HUES64 (cell line): ENCODE measurements around the gene ESRRA.

Source experiments
- H3K27ac ChIP-seq: 2 replicates; pipeline ENCODE4 v1.7.0; 2013; ENCODE audit warnings: low read depth, low read length, inconsistent platforms
- H3K27me3 ChIP-seq: 2 replicates; pipeline ENCODE4 v1.6.1; 2013; ENCODE audit warnings: mild to moderate bottlenecking, low read length; ENCODE audit not compliant: insufficient read depth
- H3K36me3 ChIP-seq: 2 replicates; pipeline ENCODE4 v1.6.1; 2013; ENCODE audit warnings: mild to moderate bottlenecking, low read length; ENCODE audit not compliant: insufficient read depth
- H3K4me1 ChIP-seq: 2 replicates; pipeline ENCODE4 v1.6.1; 2013; ENCODE audit warnings: mild to moderate bottlenecking, low read length, moderate library complexity; ENCODE audit not compliant: insufficient read depth
- H3K4me3 ChIP-seq: 2 replicates; pipeline ENCODE4 v1.5.1; 2013; ENCODE audit warnings: mild to moderate bottlenecking, low read length, moderate library complexity
- H3K9ac ChIP-seq: 2 replicates; pipeline ENCODE4 v1.6.1; 2013; ENCODE audit warnings: mild to moderate bottlenecking, low read depth, low read length
- H3K9me3 ChIP-seq: 2 replicates; pipeline ENCODE4 v1.6.1; 2013; ENCODE audit warnings: low read depth, low read length; ENCODE audit not compliant: insufficient read depth
- WGBS: fragments of 150-250, 120-280 bp; methylation state at CpG from one replicate; pipeline ENCODE4 v1.1.7; 2013; ENCODE audit warnings: missing lambda C conversion rate; 5-methylcytosine and 5-hydroxymethylcytosine counted together

The ESRRA gene

GRCh38 chr11:64358536-64358906, 53.2 kb downstream of the ESRRA start:
- H3K9ac ChIP-seq = peak overlapping the region; percentile 74
- H3K27me3 ChIP-seq = no peaks in the 10 kb centered on the region
- peak overlapping the region; percentile 79 for H3K4me3 ChIP-seq
- H3K27ac ChIP-seq = peak overlapping the region; percentile 19; the same call in 1 of the 2 replicates
- peaks cover 25% of the 10 kb centered on the region for H3K4me1 ChIP-seq
- H3K9me3 ChIP-seq = no peaks in the 10 kb centered on the region
- WGBS = 38% methylated on average over 7 of the region's 7 CpGs
- H3K36me3 ChIP-seq = peaks cover 27% of the 10 kb centered on the region

GRCh38 chr11:64358907-64359711, 53.8 kb downstream of the ESRRA start, which contains the start of gene RPS6KA4:
Gene RPS6KA4, plus strand, starts transcription at chr11:64359162. Its CDS starts 74 bp downstream, at chr11:64359236.
- Histone ChIP-seq H3K4me1 (peaks cover 25% of the 10 kb centered on the region), H3K4me3 (peak within 1 kb of the TSS; percentile 79), H3K27ac (peak within 1 kb of the TSS; percentile 19; the same call in 1 of the 2 replicates)

GRCh38 chr11:64359712-64360445, 54.6 kb downstream of the ESRRA start:
- H3K9ac ChIP-seq = no peak overlapping the region
- no peaks in the 10 kb centered on the region for H3K27me3 ChIP-seq
- H3K9me3 ChIP-seq = no peaks in the 10 kb centered on the region
- H3K4me1 ChIP-seq = peaks cover 25% of the 10 kb centered on the region
- H3K27ac ChIP-seq = no peak overlapping the region
- H3K4me3 ChIP-seq = peak overlapping the region; percentile 79
- WGBS = 82% methylated on average over 38 of the region's 38 CpGs
- peaks cover 37% of the 10 kb centered on the region for H3K36me3 ChIP-seq

More at GRCh38 chr11:64358907-64359711, 53.8 kb downstream of the ESRRA start, which contains the start of gene RPS6KA4:
- no peaks in the 10 kb centered on the region for H3K27me3 ChIP-seq
- peaks cover 33% of the 10 kb centered on the region for H3K36me3 ChIP-seq
- H3K9me3 ChIP-seq = no peaks in the 10 kb centered on the region
- peak within 1 kb of the TSS; percentile 74 for H3K9ac ChIP-seq
- 1% methylated on average over 70 of the region's 70 CpGs for WGBS

GRCh38 chr11:64360448-64360921, 55.2 kb downstream of the ESRRA start:
- no peak overlapping the region for H3K27ac ChIP-seq
- H3K4me3 ChIP-seq = no peak overlapping the region

GRCh38 chr11:64361659-64362058, 56.3 kb downstream of the ESRRA start:
- H3K27ac ChIP-seq = no peak overlapping the region
- WGBS = 94% methylated on average over 18 of the region's 18 CpGs

More at GRCh38 chr11:64360448-64360921, 55.2 kb downstream of the ESRRA start:
- H3K36me3 ChIP-seq = peaks cover 43% of the 10 kb centered on the region
- H3K4me1 ChIP-seq = peaks cover 22% of the 10 kb centered on the region
- no peak overlapping the region for H3K9ac ChIP-seq
- 90% methylated on average over 13 of the region's 13 CpGs for WGBS
- no peaks in the 10 kb centered on the region for H3K27me3 ChIP-seq
- no peaks in the 10 kb centered on the region for H3K9me3 ChIP-seq

GRCh38 chr11:64362339-64362738, 57.0 kb downstream of the ESRRA start:
- Histone ChIP-seq H3K4me1 (peaks cover 16% of the 10 kb centered on the region), H3K4me3 (no peak overlapping the region), H3K36me3 (peaks cover 55% of the 10 kb centered on the region), H3K27me3 (no peaks in the 10 kb centered on the region), H3K9ac (no peak overlapping the region), H3K9me3 (no peaks in the 10 kb centered on the region), H3K27ac (no peak overlapping the region)
- 94% methylated on average over 10 of the region's 10 CpGs for WGBS

More at GRCh38 chr11:64361659-64362058, 56.3 kb downstream of the ESRRA start:
- no peaks in the 10 kb centered on the region for H3K9me3 ChIP-seq
- no peaks in the 10 kb centered on the region for H3K27me3 ChIP-seq
- peaks cover 18% of the 10 kb centered on the region for H3K4me1 ChIP-seq
- H3K9ac ChIP-seq = no peak overlapping the region
- peaks cover 53% of the 10 kb centered on the region for H3K36me3 ChIP-seq
- no peak overlapping the region for H3K4me3 ChIP-seq

GRCh38 chr11:64364435-64364834, 59.1 kb downstream of the ESRRA start:
- Histone ChIP-seq H3K9me3 (no peaks in the 10 kb centered on the region), H3K9ac (no peak overlapping the region), H3K36me3 (peaks cover 60% of the 10 kb centered on the region), H3K4me3 (no peak overlapping the region), H3K27me3 (no peaks in the 10 kb centered on the region), H3K4me1 (peaks cover 4% of the 10 kb centered on the region; the same call in 1 of the 2 replicates), H3K27ac (no peak overlapping the region)
- WGBS = 91% methylated on average over 6 of the region's 6 CpGs

GRCh38 chr11:64364911-64365310, 59.6 kb downstream of the ESRRA start:
- WGBS = 96% methylated on average over 4 of the region's 4 CpGs
- H3K4me1 ChIP-seq = 0 out of 2 replicates have a peak, but pooled peaks cover under 1% of the 10 kb centered on the region
- H3K27me3 ChIP-seq = no peaks in the 10 kb centered on the region
- H3K9ac ChIP-seq = no peak overlapping the region
- H3K36me3 ChIP-seq = peaks cover 63% of the 10 kb centered on the region
- no peak overlapping the region for H3K27ac ChIP-seq
- H3K4me3 ChIP-seq = no peak overlapping the region
- H3K9me3 ChIP-seq = no peaks in the 10 kb centered on the region
